ENCODE results near the gene FBXO34. TPM values are rescaled to one million over a fixed set of nuclear protein-coding genes. Genes with fewer than 3 reads are reported as not detected.
A peak's percentile ranks its signal among the peaks of the same experiment; 100 is the strongest.

Gene FBXO34
- total RNA-seq, 2 donors from 2014 or later: 44.1 to 51.6 TPM

GRCh38 chr14:55297611-55298499 is 26.6 kb downstream of the FBXO34 start:
- peaks cover 50% of the 10 kb centered on the region for H3K36me3 ChIP-seq (ENCODE audit: control insufficient read depth, insufficient read depth, low read length)
- H3K4me3 ChIP-seq (ENCODE audit: low read length): no peak overlapping the region
- H3K27ac Mint-ChIP-seq: no peak overlapping the region
- peak; percentile 46 for TF ChIP-seq CTCF (conservative IDR thresholded peaks at IDR 0.05)
- H3K27me3 ChIP-seq (ENCODE audit: control insufficient read depth, insufficient read depth, low read length, poor library complexity, severe bottlenecking): no peaks in the 10 kb centered on the region
- H3K9ac ChIP-seq (ENCODE audit: extremely low read depth, low read length, poor library complexity, severe bottlenecking): no peak overlapping the region
- H3K27ac ChIP-seq (ENCODE audit: low read depth, low read length): no peak overlapping the region
- H3K4me3 Mint-ChIP-seq: no peak overlapping the region
- H3K4me1 Mint-ChIP-seq: peaks cover 36% of the 10 kb centered on the region
- WGBS, 2 experiments (ENCODE audit: insufficient coverage in 1 of 2, insufficient read length in 1 of 2): 96 to 100% methylated on average over 5 to 6 of the region's 6 CpGs
- H3K9me3 Mint-ChIP-seq: no peaks in the 10 kb centered on the region
- no peak for DNase-seq
- H3K27me3 Mint-ChIP-seq (ENCODE audit: insufficient read depth): no peaks in the 10 kb centered on the region
- H3K9me3 ChIP-seq (ENCODE audit: control insufficient read depth, low read length): no peaks in the 10 kb centered on the region
- peaks cover 35% of the 10 kb centered on the region for H3K36me3 Mint-ChIP-seq (ENCODE audit: low read depth)
- peaks cover 4% of the 10 kb centered on the region for H3K4me1 ChIP-seq (ENCODE audit: control insufficient read depth, insufficient read depth, low read length)

- no peaks in the 10 kb centered on the region for H3K27me3 Mint-ChIP-seq (ENCODE audit: insufficient read depth)
- Histone ChIP-seq H3K27me3 (ENCODE audit: control insufficient read depth, insufficient read depth, low read length, poor library complexity, severe bottlenecking) (no peaks in the 10 kb centered on the region), H3K4me3 (ENCODE audit: low read length) (no peak overlapping the region), H3K4me1 (ENCODE audit: control insufficient read depth, insufficient read depth, low read length) (peaks cover 4% of the 10 kb centered on the region), H3K27ac (ENCODE audit: low read depth, low read length) (no peak overlapping the region), H3K9me3 (ENCODE audit: control insufficient read depth, low read length) (no peaks in the 10 kb centered on the region), H3K9ac (ENCODE audit: extremely low read depth, low read length, poor library complexity, severe bottlenecking) (no peak overlapping the region), H3K36me3 (ENCODE audit: control insufficient read depth, insufficient read depth, low read length) (peaks cover 50% of the 10 kb centered on the region)
- H3K4me1 Mint-ChIP-seq: peaks cover 36% of the 10 kb centered on the region
- H3K4me3 Mint-ChIP-seq: no peak overlapping the region
- TF ChIP-seq CTCF (conservative IDR thresholded peaks at IDR 0.05): no peak
- DNase-seq: no peak
- WGBS, 2 experiments (ENCODE audit: insufficient coverage in 1 of 2, insufficient read length in 1 of 2): 96 to 98% methylated on average over 21 to 22 of the region's 22 CpGs
- peaks cover 35% of the 10 kb centered on the region for H3K36me3 Mint-ChIP-seq (ENCODE audit: low read depth)
- H3K27ac Mint-ChIP-seq: no peak overlapping the region
- H3K9me3 Mint-ChIP-seq: no peaks in the 10 kb centered on the region
These were observed 27.2 kb downstream of the FBXO34 start for GRCh38 chr14:55298500-55298822.

- Mint-ChIP-seq H3K9me3 (no peaks in the 10 kb centered on the region), H3K4me1 (peaks cover 36% of the 10 kb centered on the region), H3K27ac (peak overlapping the region; percentile 79), H3K36me3 (ENCODE audit: low read depth) (peaks cover 35% of the 10 kb centered on the region), H3K27me3 (ENCODE audit: insufficient read depth) (no peaks in the 10 kb centered on the region), H3K4me3 (no peak overlapping the region)
- Histone ChIP-seq H3K4me3 (ENCODE audit: low read length) (peak overlapping the region; percentile 50), H3K9ac (ENCODE audit: extremely low read depth, low read length, poor library complexity, severe bottlenecking) (no peak overlapping the region), H3K9me3 (ENCODE audit: control insufficient read depth, low read length) (no peaks in the 10 kb centered on the region), H3K27me3 (ENCODE audit: control insufficient read depth, insufficient read depth, low read length, poor library complexity, severe bottlenecking) (no peaks in the 10 kb centered on the region), H3K36me3 (ENCODE audit: control insufficient read depth, insufficient read depth, low read length) (peaks cover 45% of the 10 kb centered on the region), H3K4me1 (ENCODE audit: control insufficient read depth, insufficient read depth, low read length) (peaks cover 9% of the 10 kb centered on the region), H3K27ac (ENCODE audit: low read depth, low read length) (no peak overlapping the region)
- TF ChIP-seq CTCF (conservative IDR thresholded peaks at IDR 0.05): no peak
- DNase-seq: no peak
- WGBS, 2 experiments (ENCODE audit: insufficient coverage in 1 of 2, insufficient read length in 1 of 2): 75 to 91% methylated on average over 1 of the region's 1 CpG
These were observed 30.4 kb downstream of the FBXO34 start for GRCh38 chr14:55301437-55302121.
